HEK293T (cell line): ENCODE results near the gene PLAAT3.

Experiments
- ARNT ChIP-seq: fragments of 450-650 bp; IDR thresholded peaks from 2 replicates; pipeline ENCODE4 v1.6.1; 2017; ENCODE audit warnings: mild to moderate bottlenecking
- ELF4 ChIP-seq: fragments of 450-650 bp; IDR thresholded peaks from 2 replicates; pipeline ENCODE4 v1.6.1; 2017; ENCODE audit warnings: antibody characterized with exemption
- FOXM1 ChIP-seq: fragments of 450-650 bp; IDR thresholded peaks from 2 replicates; pipeline ENCODE4 v1.6.1; 2017; ENCODE audit warnings: mild to moderate bottlenecking, borderline replicate concordance
- HDGF ChIP-seq: fragments of 450-650 bp; IDR thresholded peaks from 2 replicates; pipeline ENCODE4 v1.6.1; 2017; ENCODE audit warnings: antibody characterized with exemption, borderline replicate concordance
- LEF1 ChIP-seq: fragments of 450-650 bp; IDR thresholded peaks from 2 replicates; pipeline ENCODE4 v1.6.1; 2017; ENCODE audit warnings: mild to moderate bottlenecking, borderline replicate concordance
- SP1 ChIP-seq: fragments of 450-650 bp; IDR thresholded peaks from 2 replicates; pipeline ENCODE4 v1.6.1; 2017
- SUZ12 ChIP-seq: fragments of 450-650 bp; IDR thresholded peaks from 2 replicates; pipeline ENCODE4 v1.6.1; 2016; ENCODE audit warnings: mild to moderate bottlenecking
- TARDBP ChIP-seq: fragments of 450-650 bp; IDR thresholded peaks from 2 replicates; pipeline ENCODE4 v1.6.1; 2016
- ZNF384 ChIP-seq: fragments of 450-650 bp; IDR thresholded peaks from 2 replicates; pipeline ENCODE4 v1.6.1; 2016

DNA sequence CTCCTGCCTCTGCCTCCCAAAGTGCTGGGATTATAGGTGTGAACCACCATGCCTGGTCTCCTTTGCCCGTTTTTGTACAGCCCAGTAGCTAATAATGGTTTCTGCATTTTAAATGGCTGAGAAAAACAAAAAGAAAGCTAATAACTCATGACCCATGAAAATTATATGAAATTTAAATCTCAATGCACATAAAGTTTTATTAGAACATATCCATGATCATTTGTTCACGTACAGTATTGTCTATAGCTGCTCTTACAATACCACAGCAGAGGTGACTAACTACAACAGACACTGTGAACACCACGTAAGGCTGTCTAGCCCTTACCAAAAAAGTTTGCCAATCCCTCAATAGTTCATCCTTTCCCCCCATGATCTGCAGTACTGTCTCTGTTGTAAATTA, 44.7 kb downstream of the PLAAT3 start:
- TF ChIP-seq ELF4 (no peak), ARNT (no peak), LEF1 (no peak), FOXM1 (no peak), SUZ12 (no peak), TARDBP (no peak), HDGF (no peak), SP1 (no peak), ZNF384 (no peak)
